Gastroesophageal sphincter (tissue), 3 donors: ENCODE results near the gene NUDT9.

Experiments used
- POLR2A ChIP-seq, 2 donors: fragments of 450-650 bp; IDR thresholded peaks; one replicate each; pipeline ENCODE4 v1.6.1; 2017; ENCODE audit warnings: antibody characterized with exemption in 2 of 2, mild to moderate bottlenecking in 2 of 2, moderate library complexity in 1 of 2
- TF ChIP-seq, protein P1 (sequence below), 4 experiments: fragments of 200-600 bp in 2 of 4; fragments of 450-650 bp in 2 of 4; sonication (generic) in 1 of 4; IDR thresholded peaks; one replicate each; pipeline ENCODE4 v1.5.1; 2017 to 2019; ENCODE audit warnings: antibody characterized with exemption in 4 of 4, mild to moderate bottlenecking in 2 of 4, moderate library complexity in 2 of 4

DNA sequence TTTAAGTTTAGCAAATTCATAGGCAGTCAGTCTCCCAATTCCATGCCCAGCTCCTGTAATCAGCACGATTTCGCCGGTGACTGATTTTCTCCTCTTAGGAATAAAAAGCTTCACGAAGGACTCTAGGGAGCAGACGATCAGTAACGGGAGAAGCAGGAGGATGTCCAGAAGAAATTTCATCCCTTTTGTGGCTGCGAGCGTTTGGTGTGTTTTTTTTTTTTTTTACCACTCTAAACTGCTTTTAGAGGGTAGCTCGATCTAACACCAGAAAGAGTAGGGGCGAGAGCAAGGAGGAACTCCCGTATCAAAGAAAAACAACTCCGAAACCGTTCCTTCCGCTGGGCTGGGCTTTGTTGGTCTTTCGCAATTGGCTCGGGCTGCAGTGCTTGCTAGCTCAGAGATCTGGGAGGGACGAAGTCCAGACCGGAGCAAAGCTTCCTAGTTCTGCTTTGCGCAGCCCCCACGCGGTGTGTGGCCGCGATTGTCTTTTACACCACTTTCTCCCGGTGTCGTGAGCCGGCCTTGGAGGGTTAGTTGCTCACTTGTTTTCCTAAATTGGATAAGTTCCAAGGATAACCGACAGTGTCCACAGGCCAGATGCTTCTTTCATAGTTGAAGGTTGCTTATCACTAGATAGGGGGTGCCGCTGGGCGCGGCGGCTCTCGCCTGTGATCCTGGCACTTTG lies 31.3 kb upstream of the NUDT9 start, which contains the start of gene HSD17B11:
- peak; percentile 57 to 64 for TF ChIP-seq POLR2A (IDR thresholded peaks at IDR 0.05)
- TF ChIP-seq, protein P1, sequence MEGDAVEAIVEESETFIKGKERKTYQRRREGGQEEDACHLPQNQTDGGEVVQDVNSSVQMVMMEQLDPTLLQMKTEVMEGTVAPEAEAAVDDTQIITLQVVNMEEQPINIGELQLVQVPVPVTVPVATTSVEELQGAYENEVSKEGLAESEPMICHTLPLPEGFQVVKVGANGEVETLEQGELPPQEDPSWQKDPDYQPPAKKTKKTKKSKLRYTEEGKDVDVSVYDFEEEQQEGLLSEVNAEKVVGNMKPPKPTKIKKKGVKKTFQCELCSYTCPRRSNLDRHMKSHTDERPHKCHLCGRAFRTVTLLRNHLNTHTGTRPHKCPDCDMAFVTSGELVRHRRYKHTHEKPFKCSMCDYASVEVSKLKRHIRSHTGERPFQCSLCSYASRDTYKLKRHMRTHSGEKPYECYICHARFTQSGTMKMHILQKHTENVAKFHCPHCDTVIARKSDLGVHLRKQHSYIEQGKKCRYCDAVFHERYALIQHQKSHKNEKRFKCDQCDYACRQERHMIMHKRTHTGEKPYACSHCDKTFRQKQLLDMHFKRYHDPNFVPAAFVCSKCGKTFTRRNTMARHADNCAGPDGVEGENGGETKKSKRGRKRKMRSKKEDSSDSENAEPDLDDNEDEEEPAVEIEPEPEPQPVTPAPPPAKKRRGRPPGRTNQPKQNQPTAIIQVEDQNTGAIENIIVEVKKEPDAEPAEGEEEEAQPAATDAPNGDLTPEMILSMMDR (IDR thresholded peaks at IDR 0.05): peak in 2 of 4 experiments; percentile 51 to 52
